KG1 (cell line): ENCODE results near the gene NUDT1.

Experiments
- DNase-seq: peaks from one replicate; lab custom pipeline; 2025; lab: John Stamatoyannopoulos, UW

NUDT1 gene

GRCh38 chr7:2241580-2242540 lies at the start of gene NUDT1, which contains the start of gene MRM2:
Gene NUDT1 (plus strand): TSS chr7:2242226. CDS start chr7:2244575, 2,349 bp downstream.
Gene MRM2 (minus strand): TSS chr7:2242205. CDS start chr7:2242169, 36 bp downstream.
- peak; percentile 39 for DNase-seq

- DNase-seq: no peak
Measured at GRCh38 chr7:2192831-2193534, 49.0 kb upstream of the NUDT1 start.

GRCh38 chr7:2193575-2194305 lies 48.3 kb upstream of the NUDT1 start:
- DNase-seq: no peak

DNA sequence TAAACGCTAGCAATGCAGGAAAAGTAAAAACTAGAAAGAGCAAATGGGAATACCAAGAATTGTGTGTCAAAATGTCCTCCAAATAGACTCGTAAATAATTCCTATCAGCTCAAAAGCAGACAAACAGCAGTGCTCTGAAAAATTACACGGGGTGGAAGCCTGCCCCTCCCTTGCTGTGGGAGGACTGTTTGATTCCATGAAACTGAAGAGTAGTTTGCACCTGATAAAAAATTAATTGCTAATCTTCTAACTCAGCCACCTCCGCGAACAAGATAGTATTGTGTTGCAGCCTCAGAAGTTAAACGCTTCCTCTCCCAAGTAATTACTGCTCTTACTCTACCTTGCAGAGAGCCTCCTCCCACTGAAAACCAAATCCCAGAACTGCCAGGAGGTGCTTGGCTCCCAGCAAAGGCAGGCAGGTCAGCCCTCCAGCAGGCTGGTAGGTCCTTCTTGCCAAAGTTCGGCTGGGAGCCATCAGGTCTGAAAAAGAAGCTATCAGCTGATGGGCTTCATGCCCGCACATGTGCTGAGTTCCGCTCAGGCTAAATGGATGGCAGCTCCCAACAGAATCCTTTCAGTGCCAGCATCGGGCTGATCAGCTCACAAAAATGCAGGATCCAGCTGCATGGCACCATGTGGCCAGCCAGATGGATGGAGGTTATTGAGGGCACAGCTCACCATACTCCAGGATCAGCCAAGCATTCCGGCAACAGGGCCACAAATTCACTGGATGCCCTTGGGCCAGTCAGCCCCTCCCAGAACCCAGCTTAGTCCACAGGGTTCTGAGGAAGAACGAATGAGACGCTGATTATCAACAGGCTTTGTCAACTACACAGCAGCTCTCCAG lies 46.4 kb upstream of the NUDT1 start:
- DNase-seq: no peak

DNA sequence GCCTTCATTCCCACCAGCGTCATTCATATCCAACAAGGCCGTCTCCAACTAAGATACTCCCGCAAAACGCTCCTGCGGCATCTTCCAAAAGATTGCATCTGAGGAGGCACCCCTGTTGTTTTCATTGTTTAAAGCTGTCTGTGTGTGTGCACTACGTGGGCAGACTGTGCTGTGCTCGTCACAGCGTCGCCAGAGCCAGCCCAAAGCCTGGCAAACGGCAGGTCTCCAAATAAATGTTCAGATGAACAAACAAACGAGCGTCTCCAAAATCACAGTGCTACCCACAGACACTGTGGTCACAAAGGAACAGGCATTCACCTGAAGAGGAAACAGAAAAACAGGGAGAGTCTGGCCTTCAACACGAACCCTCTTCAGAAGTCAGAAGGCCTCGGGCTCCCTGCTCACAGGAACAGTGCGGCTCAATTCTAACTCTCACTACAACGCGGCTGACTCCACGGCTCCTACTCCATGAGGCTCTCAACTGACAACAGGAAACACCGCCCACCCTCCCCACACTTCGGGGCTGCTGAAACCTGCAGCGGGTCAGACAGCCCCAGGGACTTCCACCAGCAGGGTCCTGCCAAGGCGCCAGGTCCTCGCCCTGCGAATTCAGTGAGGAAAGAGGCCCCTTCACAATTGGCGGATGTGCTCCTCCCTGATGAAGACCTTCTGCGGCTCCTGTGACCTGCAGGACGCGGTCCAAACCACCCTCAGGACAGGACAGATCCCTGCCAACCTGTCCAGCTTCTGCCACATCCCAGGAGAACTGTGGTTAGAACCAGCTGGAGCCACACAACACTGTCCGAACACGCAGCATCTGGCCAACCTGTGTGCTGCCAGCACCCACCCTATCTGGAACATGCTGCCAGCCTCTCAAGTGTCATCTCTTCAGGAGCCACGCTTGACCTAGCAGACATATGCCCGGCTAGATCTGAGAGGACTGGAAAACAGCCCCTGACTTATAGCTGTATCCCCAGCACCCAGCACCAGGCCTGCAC lies 45.3 kb upstream of the NUDT1 start:
- no peak for DNase-seq

- no peak for DNase-seq
Measured at GRCh38 chr7:2197436-2198155, 44.4 kb upstream of the NUDT1 start.

DNA sequence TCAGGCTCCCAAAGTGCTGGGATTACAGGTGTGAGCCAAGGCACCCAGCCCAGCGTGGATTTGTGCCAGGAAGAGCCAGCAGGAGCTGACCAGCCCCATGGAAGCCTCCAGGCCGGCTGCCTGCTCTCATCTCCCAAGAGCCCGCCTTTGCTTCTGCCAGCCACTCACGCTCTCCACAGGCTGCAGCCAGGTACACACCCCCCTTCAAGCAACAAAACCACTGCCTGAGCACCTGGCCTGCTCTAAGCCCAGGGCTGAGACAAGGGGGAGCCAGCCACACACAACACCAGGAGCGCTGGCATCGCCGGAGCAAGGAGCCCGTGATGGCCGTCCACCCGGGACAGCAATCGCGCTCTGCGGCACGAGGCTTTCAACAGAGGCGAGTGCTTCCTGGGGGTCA lies 43.8 kb upstream of the NUDT1 start:
- no peak for DNase-seq

GRCh38 chr7:2198760-2199159 lies 43.3 kb upstream of the NUDT1 start:
- DNase-seq: no peak

DNA sequence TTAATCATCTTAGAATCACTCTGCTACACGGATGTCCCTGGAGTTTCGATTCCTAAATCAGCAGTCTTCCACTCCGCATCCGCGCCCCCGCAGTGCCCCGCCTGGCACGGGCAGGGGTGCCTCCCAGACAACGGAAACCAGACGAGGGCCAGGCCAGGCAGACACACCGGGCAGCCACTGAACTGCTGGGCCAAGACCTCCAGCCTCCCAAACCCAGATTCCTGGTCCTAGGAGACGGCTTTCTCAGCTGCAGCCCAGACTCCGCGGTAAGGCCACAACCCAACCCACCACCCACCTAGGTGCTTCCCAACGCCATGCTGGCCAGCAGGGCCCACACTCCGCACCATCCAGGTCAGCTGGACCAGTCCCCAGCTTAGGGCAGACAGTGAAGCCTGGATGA lies 42.5 kb upstream of the NUDT1 start:
- no peak for DNase-seq

GRCh38 chr7:2199956-2200583 lies 42.0 kb upstream of the NUDT1 start:
- no peak for DNase-seq

- DNase-seq: no peak
Measured at GRCh38 chr7:2200584-2200980, 41.4 kb upstream of the NUDT1 start.

DNA sequence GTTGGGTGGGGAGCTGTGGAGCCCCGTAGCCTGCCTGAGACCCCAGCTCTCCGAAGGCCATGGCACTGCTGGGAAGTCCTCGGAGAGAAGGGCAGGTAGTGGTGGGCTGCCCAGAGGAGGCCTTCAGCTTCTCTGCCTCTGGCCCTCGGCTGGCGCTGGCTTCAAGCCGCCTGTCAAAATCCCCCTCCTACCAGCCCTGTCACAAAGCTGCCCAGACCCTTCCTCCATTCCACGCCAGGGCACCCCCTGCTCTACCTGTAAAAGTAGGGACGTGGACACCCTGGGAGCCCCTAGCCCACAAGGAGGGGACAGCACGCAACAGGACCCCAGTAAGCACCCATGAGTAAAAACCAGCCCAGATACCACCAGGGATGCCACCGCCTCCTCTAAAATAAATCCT lies 40.9 kb upstream of the NUDT1 start:
- no peak for DNase-seq

DNA sequence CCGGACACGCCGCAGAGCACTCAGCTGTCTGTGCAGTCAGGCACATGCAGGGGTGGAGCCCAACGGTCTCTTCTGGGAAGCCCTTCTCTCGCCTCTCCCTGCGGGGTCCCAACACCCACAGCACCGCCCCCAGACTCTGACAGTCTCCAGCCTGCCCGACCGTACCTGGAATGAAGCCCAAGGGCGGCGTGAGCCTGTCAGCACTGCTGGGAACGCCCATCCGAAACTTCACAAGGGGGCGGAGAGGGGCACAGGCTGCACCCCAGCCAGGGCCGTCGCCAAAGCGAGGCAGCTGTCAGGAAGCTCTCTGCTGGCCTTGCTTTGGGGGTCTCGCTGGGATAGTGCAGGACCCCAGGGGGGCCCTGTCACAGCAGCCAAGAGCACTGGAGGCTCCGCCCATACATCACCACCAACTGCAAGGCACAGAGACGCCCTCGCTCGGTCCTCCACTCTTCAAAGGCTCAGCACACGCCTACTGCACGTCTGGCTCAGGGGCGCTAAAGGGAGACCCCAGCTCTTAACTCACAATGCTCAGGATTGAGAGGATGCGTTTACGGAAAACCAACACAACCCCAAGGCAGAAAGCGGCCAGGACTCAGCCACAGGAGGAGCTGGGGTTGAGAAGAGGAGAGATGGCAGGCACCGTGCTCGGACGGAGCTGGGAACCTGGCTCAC lies 40.2 kb upstream of the NUDT1 start:
- DNase-seq: no peak

- no peak for DNase-seq
Measured at GRCh38 chr7:2202361-2202761, 39.7 kb upstream of the NUDT1 start.

- no peak for DNase-seq
Measured at GRCh38 chr7:2202901-2203765, 38.9 kb upstream of the NUDT1 start.

DNA sequence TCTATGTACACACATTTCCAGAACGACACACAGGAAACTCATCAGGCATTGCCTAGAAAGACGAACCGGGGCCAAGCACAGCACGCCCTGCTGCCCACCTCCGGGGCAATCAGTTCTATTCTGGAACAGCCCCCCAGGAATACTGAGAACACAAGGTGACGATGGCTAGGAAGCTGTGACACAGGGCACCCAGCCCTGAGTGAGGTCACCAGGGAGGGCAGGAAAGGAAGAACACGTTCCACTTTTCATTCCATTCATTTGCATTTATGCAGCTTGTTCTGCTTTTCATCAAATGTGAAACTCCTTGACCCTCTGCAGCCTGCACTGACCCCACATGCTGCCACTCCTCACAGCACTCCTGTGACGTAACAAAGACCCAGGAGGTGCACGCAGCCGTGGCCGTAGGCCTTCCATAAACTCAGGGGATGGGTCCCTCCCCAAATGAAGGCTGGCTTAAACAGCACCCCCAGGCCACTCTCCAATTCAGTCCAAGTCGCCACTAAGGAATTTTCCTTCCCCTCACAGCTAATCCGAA lies 38.2 kb upstream of the NUDT1 start:
- no peak for DNase-seq

DNA sequence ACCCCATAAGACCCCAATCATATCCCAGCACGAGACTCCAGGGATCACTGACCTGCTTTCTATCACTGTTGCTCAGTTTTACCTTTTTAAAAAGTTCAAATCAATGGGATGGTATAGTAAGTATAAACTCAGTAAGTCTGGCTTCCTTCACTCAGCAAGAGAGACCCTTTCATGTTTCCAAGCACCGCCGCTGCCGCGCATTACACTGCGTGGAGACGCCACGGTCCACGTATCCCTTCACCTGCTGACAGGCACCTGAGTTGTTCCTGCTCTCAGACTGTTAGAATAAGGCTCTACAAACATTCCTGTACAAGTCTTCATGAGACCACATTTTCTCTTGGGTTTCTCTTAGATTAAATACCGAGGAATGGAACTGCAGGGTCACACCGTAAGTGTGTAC lies 37.6 kb upstream of the NUDT1 start:
- DNase-seq: no peak
